ENCODE results near the gene ROS1. TPM values are rescaled to one million over a fixed set of nuclear protein-coding genes. Genes with fewer than 3 reads are reported as not detected.

ROS1 gene
- total RNA-seq, 1 donor from 2014 or later = not detected

DNA sequence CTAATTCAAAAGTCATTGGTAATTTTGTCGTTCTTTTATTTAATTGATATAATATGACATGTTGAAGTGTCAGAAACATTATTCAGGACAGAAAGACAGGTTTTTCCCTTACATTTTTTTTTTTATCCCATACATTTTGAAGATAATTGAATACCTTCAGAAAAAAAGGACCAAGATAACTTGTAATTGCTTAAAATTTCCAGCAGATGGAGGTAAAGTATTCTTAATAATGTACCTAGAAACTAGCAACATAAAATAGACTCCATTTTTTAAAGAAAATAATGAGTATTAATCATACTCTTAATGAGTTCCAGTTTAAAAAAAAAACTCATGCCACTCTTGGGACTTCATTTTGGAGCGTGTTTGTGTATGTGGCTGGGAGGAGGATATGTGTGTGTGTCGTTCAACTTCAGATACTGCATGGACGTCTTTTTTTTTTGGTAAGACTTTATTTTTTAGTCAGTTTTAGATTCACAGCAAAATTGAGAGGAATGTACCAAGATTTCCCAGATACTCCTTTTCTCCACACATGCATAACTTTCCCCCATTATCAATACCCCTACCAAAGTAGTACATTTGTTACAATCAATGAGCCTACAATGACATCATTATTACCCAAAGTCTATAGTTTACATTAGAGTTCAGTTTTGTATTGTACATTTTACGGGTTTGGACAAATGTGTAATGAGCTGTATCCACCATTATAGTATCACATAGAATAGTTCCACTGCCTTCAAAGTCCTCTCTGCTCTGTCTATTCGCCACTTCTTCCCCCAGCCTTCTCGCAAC, 79.4 kb downstream of the ROS1 start:
- no peak overlapping the region for H3K9ac ChIP-seq
- H3K79me2 ChIP-seq (ENCODE audit: low read depth) = no peaks in the 10 kb centered on the region
- no peaks in the 10 kb centered on the region for H3F3A ChIP-seq (ENCODE audit: low read depth)
- no peaks in the 10 kb centered on the region for H3K9me3 ChIP-seq (ENCODE audit: low read depth)
- H3K4me1 ChIP-seq = peaks cover 4% of the 10 kb centered on the region
- no peak overlapping the region for H3K4me3 Mint-ChIP-seq
- H4K20me1 ChIP-seq (ENCODE audit: low read depth) = no peaks in the 10 kb centered on the region
- H3K36me3 ChIP-seq = no peaks in the 10 kb centered on the region
- H3K4me3 ChIP-seq = no peak overlapping the region
- H3K27ac Mint-ChIP-seq = no peak overlapping the region
- TF ChIP-seq EZH2 (IDR thresholded peaks at IDR 0.05) = no peak
- TF ChIP-seq, protein P1, sequence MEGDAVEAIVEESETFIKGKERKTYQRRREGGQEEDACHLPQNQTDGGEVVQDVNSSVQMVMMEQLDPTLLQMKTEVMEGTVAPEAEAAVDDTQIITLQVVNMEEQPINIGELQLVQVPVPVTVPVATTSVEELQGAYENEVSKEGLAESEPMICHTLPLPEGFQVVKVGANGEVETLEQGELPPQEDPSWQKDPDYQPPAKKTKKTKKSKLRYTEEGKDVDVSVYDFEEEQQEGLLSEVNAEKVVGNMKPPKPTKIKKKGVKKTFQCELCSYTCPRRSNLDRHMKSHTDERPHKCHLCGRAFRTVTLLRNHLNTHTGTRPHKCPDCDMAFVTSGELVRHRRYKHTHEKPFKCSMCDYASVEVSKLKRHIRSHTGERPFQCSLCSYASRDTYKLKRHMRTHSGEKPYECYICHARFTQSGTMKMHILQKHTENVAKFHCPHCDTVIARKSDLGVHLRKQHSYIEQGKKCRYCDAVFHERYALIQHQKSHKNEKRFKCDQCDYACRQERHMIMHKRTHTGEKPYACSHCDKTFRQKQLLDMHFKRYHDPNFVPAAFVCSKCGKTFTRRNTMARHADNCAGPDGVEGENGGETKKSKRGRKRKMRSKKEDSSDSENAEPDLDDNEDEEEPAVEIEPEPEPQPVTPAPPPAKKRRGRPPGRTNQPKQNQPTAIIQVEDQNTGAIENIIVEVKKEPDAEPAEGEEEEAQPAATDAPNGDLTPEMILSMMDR (IDR thresholded peaks at IDR 0.05) = peak; percentile 69
- no peak for TF ChIP-seq EZH2phosphoT487 (IDR thresholded peaks at IDR 0.05)
- peak; percentile 4 for DNase-seq (ENCODE audit: low spot score)
- H3K27me3 Mint-ChIP-seq (ENCODE audit: insufficient read depth, low read depth) = no peaks in the 10 kb centered on the region
- H3K4me2 ChIP-seq = no peak overlapping the region
- H3K27ac ChIP-seq = no peak overlapping the region
- no peaks in the 10 kb centered on the region for H3K9me3 Mint-ChIP-seq
- no peaks in the 10 kb centered on the region for H3K27me3 ChIP-seq
- no peaks in the 10 kb centered on the region for H3K4me1 Mint-ChIP-seq
- no peaks in the 10 kb centered on the region for H3K36me3 Mint-ChIP-seq
- H2AFZ ChIP-seq (replicated peaks) = peak overlapping the region; percentile 13

DNA sequence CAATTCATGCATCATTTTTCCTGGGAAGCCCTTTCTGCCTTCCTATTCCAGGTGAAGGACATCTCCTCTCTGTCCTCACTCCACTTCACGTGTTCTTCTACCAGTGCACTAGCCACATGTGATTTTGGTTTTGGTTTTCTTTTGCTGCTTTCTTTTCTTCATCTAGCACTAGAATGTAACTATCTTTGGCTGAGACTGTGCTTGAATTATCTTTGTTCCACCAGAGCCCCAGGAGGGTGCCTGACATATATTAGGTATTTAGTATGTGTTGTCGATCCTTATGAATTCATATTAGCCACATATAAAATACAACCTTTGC, 80.5 kb downstream of the ROS1 start:
- Mint-ChIP-seq H3K36me3 (no peaks in the 10 kb centered on the region), H3K27me3 (ENCODE audit: insufficient read depth, low read depth) (no peaks in the 10 kb centered on the region), H3K27ac (no peak overlapping the region), H3K9me3 (no peaks in the 10 kb centered on the region), H3K4me3 (no peak overlapping the region), H3K4me1 (no peaks in the 10 kb centered on the region)
- Histone ChIP-seq H3K27me3 (no peaks in the 10 kb centered on the region), H3K4me3 (no peak overlapping the region), H3K4me1 (no peaks in the 10 kb centered on the region), H4K20me1 (ENCODE audit: low read depth) (no peaks in the 10 kb centered on the region), H3K27ac (no peak overlapping the region), H3K9me3 (ENCODE audit: low read depth) (no peaks in the 10 kb centered on the region), H3K79me2 (ENCODE audit: low read depth) (no peaks in the 10 kb centered on the region), H3K9ac (no peak overlapping the region), H3K4me2 (no peak overlapping the region), H2AFZ (replicated peaks) (no peak overlapping the region), H3K36me3 (no peaks in the 10 kb centered on the region), H3F3A (ENCODE audit: low read depth) (no peaks in the 10 kb centered on the region)
- no peak for TF ChIP-seq EZH2 (IDR thresholded peaks at IDR 0.05)
- TF ChIP-seq, protein P1 (IDR thresholded peaks at IDR 0.05) = no peak
- DNase-seq (ENCODE audit: low spot score) = no peak

GRCh38 chr6:117344444-117345291, 81.1 kb downstream of the ROS1 start:
- H3K36me3 Mint-ChIP-seq = no peaks in the 10 kb centered on the region
- no peaks in the 10 kb centered on the region for H3K9me3 Mint-ChIP-seq
- H2AFZ ChIP-seq (replicated peaks) = peak overlapping the region; percentile 15

More at GRCh38 chr6:117344444-117345291, 81.1 kb downstream of the ROS1 start:
- Histone ChIP-seq H4K20me1 (ENCODE audit: low read depth) (no peaks in the 10 kb centered on the region), H3K4me1 (no peaks in the 10 kb centered on the region), H3K9ac (no peak overlapping the region), H3F3A (ENCODE audit: low read depth) (no peaks in the 10 kb centered on the region), H3K27ac (no peak overlapping the region), H3K4me2 (no peak overlapping the region), H3K27me3 (no peaks in the 10 kb centered on the region), H3K4me3 (no peak overlapping the region), H3K9me3 (ENCODE audit: low read depth) (no peaks in the 10 kb centered on the region), H3K79me2 (ENCODE audit: low read depth) (no peaks in the 10 kb centered on the region), H3K36me3 (no peaks in the 10 kb centered on the region)
- DNase-seq (ENCODE audit: low spot score) = no peak
- TF ChIP-seq EZH2 (IDR thresholded peaks at IDR 0.05) = no peak
- TF ChIP-seq, protein P1 (IDR thresholded peaks at IDR 0.05) = no peak
- no peak for TF ChIP-seq EZH2phosphoT487 (IDR thresholded peaks at IDR 0.05)
- H3K27ac Mint-ChIP-seq = no peak overlapping the region
- H3K4me1 Mint-ChIP-seq = no peaks in the 10 kb centered on the region
- H3K27me3 Mint-ChIP-seq (ENCODE audit: insufficient read depth, low read depth) = no peaks in the 10 kb centered on the region
- H3K4me3 Mint-ChIP-seq = no peak overlapping the region

Measured in neural progenitor cell (in vitro differentiated cells).